ENCODE results near the gene GBP3.

- TF ChIP-seq, protein P1, sequence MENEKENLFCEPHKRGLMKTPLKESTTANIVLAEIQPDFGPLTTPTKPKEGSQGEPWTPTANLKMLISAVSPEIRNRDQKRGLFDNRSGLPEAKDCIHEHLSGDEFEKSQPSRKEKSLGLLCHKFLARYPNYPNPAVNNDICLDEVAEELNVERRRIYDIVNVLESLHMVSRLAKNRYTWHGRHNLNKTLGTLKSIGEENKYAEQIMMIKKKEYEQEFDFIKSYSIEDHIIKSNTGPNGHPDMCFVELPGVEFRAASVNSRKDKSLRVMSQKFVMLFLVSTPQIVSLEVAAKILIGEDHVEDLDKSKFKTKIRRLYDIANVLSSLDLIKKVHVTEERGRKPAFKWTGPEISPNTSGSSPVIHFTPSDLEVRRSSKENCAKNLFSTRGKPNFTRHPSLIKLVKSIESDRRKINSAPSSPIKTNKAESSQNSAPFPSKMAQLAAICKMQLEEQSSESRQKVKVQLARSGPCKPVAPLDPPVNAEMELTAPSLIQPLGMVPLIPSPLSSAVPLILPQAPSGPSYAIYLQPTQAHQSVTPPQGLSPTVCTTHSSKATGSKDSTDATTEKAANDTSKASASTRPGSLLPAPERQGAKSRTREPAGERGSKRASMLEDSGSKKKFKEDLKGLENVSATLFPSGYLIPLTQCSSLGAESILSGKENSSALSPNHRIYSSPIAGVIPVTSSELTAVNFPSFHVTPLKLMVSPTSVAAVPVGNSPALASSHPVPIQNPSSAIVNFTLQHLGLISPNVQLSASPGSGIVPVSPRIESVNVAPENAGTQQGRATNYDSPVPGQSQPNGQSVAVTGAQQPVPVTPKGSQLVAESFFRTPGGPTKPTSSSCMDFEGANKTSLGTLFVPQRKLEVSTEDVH (IDR thresholded peaks at IDR 0.05; ENCODE audit: low read depth, partially characterized antibody): no peak
- no peak for TF ChIP-seq GABPA (IDR thresholded peaks at IDR 0.05; ENCODE audit: low read depth)
- TF ChIP-seq TAF1 (IDR thresholded peaks at IDR 0.05; ENCODE audit: borderline replicate concordance, low read depth, low read length): no peak
- no peak for TF ChIP-seq RAD21 (IDR thresholded peaks at IDR 0.05; ENCODE audit: insufficient read depth, low read depth, low read length)
- no peak for TF ChIP-seq YY1 (IDR thresholded peaks at IDR 0.05; ENCODE audit: low read depth, low read length)
- no peak for TF ChIP-seq EZH2 (IDR thresholded peaks at IDR 0.05; ENCODE audit: borderline replicate concordance, control insufficient read depth, low read depth, low read length)
- no peak for TF ChIP-seq CTCF (IDR thresholded peaks at IDR 0.05 in 2 of 3, conservative IDR thresholded peaks at IDR 0.05 in 1 of 3; ENCODE audit: control insufficient read depth in 2 of 3, extremely low read depth in 1 of 3, insufficient read depth in 1 of 3, low read depth in 3 of 3, low read length in 3 of 3)
- TF ChIP-seq STAT3 (IDR thresholded peaks at IDR 0.05; ENCODE audit: low read depth, low read length): no peak
- TF ChIP-seq, protein P2, sequence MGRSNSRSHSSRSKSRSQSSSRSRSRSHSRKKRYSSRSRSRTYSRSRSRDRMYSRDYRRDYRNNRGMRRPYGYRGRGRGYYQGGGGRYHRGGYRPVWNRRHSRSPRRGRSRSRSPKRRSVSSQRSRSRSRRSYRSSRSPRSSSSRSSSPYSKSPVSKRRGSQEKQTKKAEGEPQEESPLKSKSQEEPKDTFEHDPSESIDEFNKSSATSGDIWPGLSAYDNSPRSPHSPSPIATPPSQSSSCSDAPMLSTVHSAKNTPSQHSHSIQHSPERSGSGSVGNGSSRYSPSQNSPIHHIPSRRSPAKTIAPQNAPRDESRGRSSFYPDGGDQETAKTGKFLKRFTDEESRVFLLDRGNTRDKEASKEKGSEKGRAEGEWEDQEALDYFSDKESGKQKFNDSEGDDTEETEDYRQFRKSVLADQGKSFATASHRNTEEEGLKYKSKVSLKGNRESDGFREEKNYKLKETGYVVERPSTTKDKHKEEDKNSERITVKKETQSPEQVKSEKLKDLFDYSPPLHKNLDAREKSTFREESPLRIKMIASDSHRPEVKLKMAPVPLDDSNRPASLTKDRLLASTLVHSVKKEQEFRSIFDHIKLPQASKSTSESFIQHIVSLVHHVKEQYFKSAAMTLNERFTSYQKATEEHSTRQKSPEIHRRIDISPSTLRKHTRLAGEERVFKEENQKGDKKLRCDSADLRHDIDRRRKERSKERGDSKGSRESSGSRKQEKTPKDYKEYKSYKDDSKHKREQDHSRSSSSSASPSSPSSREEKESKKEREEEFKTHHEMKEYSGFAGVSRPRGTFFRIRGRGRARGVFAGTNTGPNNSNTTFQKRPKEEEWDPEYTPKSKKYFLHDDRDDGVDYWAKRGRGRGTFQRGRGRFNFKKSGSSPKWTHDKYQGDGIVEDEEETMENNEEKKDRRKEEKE (IDR thresholded peaks at IDR 0.05): no peak
- TF ChIP-seq PAX8 (IDR thresholded peaks at IDR 0.05): no peak
- no peak for TF ChIP-seq USF2 (IDR thresholded peaks at IDR 0.05; ENCODE audit: borderline replicate concordance, low read depth, low read length)
Observed at GRCh38 chr1:89064632-89065031, 42.0 kb upstream of the GBP3 start.
